Activated CD8-positive, alpha-beta memory T cell treated with anti-CD3 and anti-CD28 coated beads for 36 hours (primary cell): ENCODE data around the gene CCL17. TPM values are rescaled to one million over a fixed set of nuclear protein-coding genes. Genes with fewer than 3 reads are reported as not detected.

Experiments used
- CTCF ChIA-PET: fragments of 350-600 bp; sonication (Branson Sonifier 250); formaldehyde crosslinking; loops from one replicate; lab custom pipeline; 2021; ENCODE audit warnings: antibody characterized with exemption; lab: Charles Lee
- POLR2A ChIA-PET: fragments of 350-600 bp; sonication (Branson Sonifier 250); formaldehyde crosslinking; loops from one replicate; lab custom pipeline; 2021; ENCODE audit warnings: antibody characterized with exemption; lab: Charles Lee
- total RNA-seq, 2 experiments: library from RNA; stranded (reverse); gene quantifications; one replicate each; pipeline ENCODE4 v1.2.3, GENCODE V29; 2021

The CCL17 gene
- total RNA-seq, 2 experiments from 2014 or later: 5.3 to 6.2 TPM

GRCh38 chr16:57452021-57452420 is 47.5 kb downstream of the CCL17 start:
- ChIA-PET CTCF (interaction anchor here (1.1 kb wide), 1 partner anchor 10 kb away, joined by 3 read pairs; the partner anchor contains the start of gene POLR2C), POLR2A (no interaction called here)

DNA sequence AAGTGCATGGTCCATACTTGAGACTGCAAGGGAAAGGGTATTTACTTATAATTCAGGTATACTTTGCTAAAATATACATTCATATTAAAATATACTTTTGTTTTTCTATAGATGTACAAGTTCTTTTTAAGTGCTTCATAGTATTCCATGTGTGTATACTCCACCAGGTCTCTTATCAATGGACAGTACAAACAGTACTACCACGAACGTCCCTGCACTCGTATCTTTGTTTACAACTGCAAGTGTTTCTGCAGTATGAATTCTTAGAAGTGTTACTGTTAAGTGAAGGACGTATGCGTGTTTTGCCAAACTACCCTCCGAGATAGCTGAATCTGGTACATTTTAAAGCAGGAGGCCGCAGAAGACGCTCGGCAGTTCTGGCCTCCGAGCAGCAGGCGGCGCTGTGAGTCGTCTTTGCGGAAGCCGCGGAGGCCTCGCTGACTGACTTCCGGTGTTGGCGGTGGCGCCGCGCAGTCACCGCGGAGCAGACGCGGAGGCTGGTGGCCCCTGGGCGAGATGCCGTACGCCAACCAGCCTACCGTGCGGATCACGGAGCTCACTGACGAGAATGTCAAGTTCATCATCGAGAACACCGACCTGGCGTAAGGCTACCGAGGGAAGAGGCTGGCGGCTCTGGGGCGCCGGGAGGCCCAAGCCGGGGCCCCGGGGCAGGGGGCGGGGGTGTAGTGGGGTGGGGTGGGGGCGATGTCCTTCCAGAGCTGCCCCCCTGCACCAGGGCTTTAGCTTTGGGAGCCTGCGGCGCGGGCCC is 57.8 kb downstream of the CCL17 start, which contains the start of gene POLR2C:
Gene POLR2C (plus strand): TSS at position 471 of the 769 bp plus-strand sequence. CDS start 46 bp downstream, at position 517.
- CTCF ChIA-PET: interaction anchor here (0.6 to 4.8 kb wide), 14 partner anchors 9 to 230 kb away, joined by 3 to 28 read pairs (median 4); partner anchors contain the start of genes CIAPIN1 and COQ9

DNA sequence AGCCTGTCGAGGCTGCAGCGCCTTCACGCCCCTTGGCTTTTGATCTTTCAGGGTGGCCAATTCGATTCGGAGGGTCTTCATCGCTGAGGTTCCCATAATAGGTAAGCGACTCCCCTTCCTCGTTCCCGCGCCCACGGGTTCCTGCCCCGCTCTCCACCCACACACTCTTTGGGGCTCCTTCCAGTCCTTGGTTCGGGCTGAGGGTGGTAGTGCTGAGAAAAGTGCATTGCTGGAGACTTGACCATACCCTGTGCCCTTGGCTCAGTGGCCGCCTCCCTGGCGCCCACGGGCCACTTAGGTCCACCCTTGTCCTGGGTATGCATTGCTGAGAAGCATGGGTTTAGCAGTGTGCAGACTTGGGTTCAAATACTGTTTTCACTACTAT is 58.4 kb downstream of the CCL17 start:
- ChIA-PET CTCF (interaction anchor here (0.6 to 4.8 kb wide), 9 partner anchors 11 to 230 kb away, joined by 3 to 28 read pairs (median 4); partner anchors contain the start of genes CIAPIN1 and COQ9), POLR2A (interaction anchor here (0.7 to 3.0 kb wide), 3 partner anchors 16 to 532 kb away, joined by 3 to 13 read pairs (median 5); partner anchors contain the start of genes CIAPIN1 and COQ9)

More for the DNA sequence above, 57.8 kb downstream of the CCL17 start, which contains the start of gene POLR2C:
- POLR2A ChIA-PET: interaction anchor here (0.7 to 3.0 kb wide), 4 partner anchors 11 to 531 kb away, joined by 3 to 13 read pairs (median 4); partner anchors contain the start of genes CIAPIN1 and COQ9

- CTCF ChIA-PET: interaction anchor here (0.7 to 4.8 kb wide), 3 partner anchors 11 to 56 kb away, joined by 3 to 18 read pairs (median 6); no protein-coding TSS in a partner anchor
- POLR2A ChIA-PET: no interaction called here
These were observed 60.0 kb downstream of the CCL17 start for GRCh38 chr16:57464523-57464922.

Other genes with a start within 250 kb of the CCL17 start
- gene PSME3IP1, start 218.7 kb upstream of the CCL17 start, total RNA-seq: 100 to 1,000 TPM; 104 to 108 TPM
- 10 to 100 TPM; 33.3 to 34.7 TPM for gene RSPRY1, start 218.4 kb upstream of the CCL17 start, total RNA-seq
- 10 to 100 TPM; 23.9 to 24.1 TPM for gene ARL2BP, start 159.5 kb upstream of the CCL17 start, total RNA-seq
- under 1 TPM; 0.17 to 0.38 TPM for gene PLLP, start 120.1 kb upstream of the CCL17 start, total RNA-seq
- gene CCL22, start 46.0 kb upstream of the CCL17 start, total RNA-seq: 10 to 100 TPM; 45.5 to 46.8 TPM
- under 1 TPM in 1 of 2 experiments, not detected in 1; 0.04 TPM for gene CX3CL1, start 32.3 kb upstream of the CCL17 start, total RNA-seq
- gene CIAPIN1, start 42.6 kb downstream of the CCL17 start, total RNA-seq: 10 to 100 TPM; 71.6 to 74.0 TPM
- 10 to 100 TPM; 47.4 to 56.3 TPM for gene COQ9, start 42.7 kb downstream of the CCL17 start, total RNA-seq
- 10 to 100 TPM; 81.8 to 85.5 TPM for gene POLR2C, start 57.9 kb downstream of the CCL17 start, total RNA-seq
- gene DOK4, start 81.7 kb downstream of the CCL17 start, total RNA-seq: 1 to 10 TPM; 4.9 to 5.8 TPM
- gene CCDC102A, start 131.8 kb downstream of the CCL17 start, total RNA-seq: 10 to 100 TPM; 17.2 to 18.5 TPM
- gene ADGRG5, start 137.9 kb downstream of the CCL17 start, total RNA-seq: 10 to 100 TPM; 29.1 to 30.6 TPM
- 10 to 100 TPM; 21.0 to 23.0 TPM for gene ADGRG1, start 223.9 kb downstream of the CCL17 start, total RNA-seq